RWPE1 (cell line): Measurements from ENCODE around the gene SIGLEC7.

Source experiments
- CTCF ChIA-PET: fragments of 350-600 bp; sonication (Branson Sonifier 250); formaldehyde crosslinking; extraction: SDS; loops from one replicate; lab custom pipeline; 2021; lab: Yijun Ruan, JAX
- POLR2A ChIA-PET: fragments of 400-600 bp; formaldehyde crosslinking; extraction: SDS; loops from one replicate; lab custom pipeline; 2020; ENCODE audit warnings: antibody characterized with exemption; ENCODE audit not compliant: low non-redundant PET; lab: Yijun Ruan, JAX
- DNase-seq: peaks from one replicate; pipeline ENCODE4 v3.0.0; 2012; ENCODE audit warnings: low spot score
- H3K27ac ChIP-seq: fragments of 450-650 bp; 2 replicates; pipeline ENCODE4 v1.5.1; 2017
- TF ChIP-seq, protein P1 (sequence below): fragments of 450-650 bp; conservative IDR thresholded peaks from 2 replicates; pipeline ENCODE4 v1.5.1; 2017; ENCODE audit warnings: low read depth, mild to moderate bottlenecking

Gene SIGLEC7

DNA sequence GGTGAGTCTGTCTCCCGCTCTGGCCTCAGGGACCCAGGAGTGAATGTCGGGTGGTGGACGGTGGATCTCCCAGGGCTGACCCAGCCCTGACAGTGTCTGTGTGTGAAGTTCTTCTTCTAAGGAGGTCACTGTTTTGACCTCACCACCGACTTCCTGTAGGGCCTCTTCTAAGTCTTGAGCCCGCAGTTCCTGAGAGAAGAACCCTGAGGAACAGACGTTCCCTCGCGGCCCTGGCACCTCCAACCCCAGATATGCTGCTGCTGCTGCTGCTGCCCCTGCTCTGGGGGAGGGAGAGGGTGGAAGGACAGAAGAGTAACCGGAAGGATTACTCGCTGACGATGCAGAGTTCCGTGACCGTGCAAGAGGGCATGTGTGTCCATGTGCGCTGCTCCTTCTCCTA lies at the start of gene SIGLEC7:
Gene SIGLEC7, plus strand, starts transcription at position 183 of the 400 bp plus-strand sequence. Its CDS starts 69 bp downstream, at position 252.
- ChIA-PET POLR2A (no interaction called here), CTCF (no interaction called here)
- no peak within 1 kb of the TSS for H3K27ac ChIP-seq
- DNase-seq, result no peak
- TF ChIP-seq, protein P1, sequence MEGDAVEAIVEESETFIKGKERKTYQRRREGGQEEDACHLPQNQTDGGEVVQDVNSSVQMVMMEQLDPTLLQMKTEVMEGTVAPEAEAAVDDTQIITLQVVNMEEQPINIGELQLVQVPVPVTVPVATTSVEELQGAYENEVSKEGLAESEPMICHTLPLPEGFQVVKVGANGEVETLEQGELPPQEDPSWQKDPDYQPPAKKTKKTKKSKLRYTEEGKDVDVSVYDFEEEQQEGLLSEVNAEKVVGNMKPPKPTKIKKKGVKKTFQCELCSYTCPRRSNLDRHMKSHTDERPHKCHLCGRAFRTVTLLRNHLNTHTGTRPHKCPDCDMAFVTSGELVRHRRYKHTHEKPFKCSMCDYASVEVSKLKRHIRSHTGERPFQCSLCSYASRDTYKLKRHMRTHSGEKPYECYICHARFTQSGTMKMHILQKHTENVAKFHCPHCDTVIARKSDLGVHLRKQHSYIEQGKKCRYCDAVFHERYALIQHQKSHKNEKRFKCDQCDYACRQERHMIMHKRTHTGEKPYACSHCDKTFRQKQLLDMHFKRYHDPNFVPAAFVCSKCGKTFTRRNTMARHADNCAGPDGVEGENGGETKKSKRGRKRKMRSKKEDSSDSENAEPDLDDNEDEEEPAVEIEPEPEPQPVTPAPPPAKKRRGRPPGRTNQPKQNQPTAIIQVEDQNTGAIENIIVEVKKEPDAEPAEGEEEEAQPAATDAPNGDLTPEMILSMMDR, result no peak

- TF ChIP-seq, protein P1, result no peak
- CTCF ChIA-PET, result interaction anchor here (0.8 to 4.5 kb wide), 2 partner anchors 17 to 74 kb away, joined by 3 to 64 read pairs; partner anchors contain the start of gene KLK10
- DNase-seq, result no peak
- POLR2A ChIA-PET, result no interaction called here
- H3K27ac ChIP-seq, result no peak overlapping the region
Observed at GRCh38 chr19:51093101-51093500, 49.0 kb upstream of the SIGLEC7 start.

GRCh38 chr19:51093510-51094345 lies 48.4 kb upstream of the SIGLEC7 start:
- no peak overlapping the region for H3K27ac ChIP-seq
- POLR2A ChIA-PET, result no interaction called here
- TF ChIP-seq, protein P1, result no peak
- CTCF ChIA-PET, result interaction anchor here (0.6 to 4.5 kb wide), 10 partner anchors 16 to 369 kb away, joined by 3 to 64 read pairs (median 4); partner anchors contain the start of gene KLK10
- no peak for DNase-seq

DNA sequence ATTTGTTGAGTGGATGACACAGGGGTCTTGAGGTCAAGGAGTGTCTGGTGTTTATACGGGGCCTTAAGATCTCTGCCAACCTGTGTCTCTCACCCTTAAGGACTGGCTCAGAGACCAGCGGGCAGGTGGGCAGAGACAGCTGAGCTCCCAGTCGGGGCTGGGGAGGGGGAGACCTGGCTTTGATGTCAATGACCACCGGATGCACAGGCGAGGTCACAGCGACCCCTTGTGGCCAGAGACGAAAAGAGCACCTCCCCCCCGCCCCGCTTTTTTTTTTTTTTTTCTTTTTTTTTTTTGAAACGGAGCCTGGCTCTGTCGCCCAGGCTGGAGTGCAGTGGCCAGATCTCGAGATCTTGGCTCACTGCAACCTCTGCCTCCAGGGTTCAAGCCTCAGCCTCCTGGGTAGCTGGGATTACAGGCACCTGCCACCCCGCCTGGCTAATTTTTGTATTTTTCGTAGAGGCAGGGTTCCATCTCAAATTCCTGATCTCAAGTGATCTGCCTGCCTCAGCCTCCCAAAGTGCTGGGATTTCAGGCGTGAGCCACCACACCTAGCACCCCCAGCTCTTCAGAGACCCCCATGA lies 47.3 kb upstream of the SIGLEC7 start:
- ChIA-PET POLR2A (no interaction called here), CTCF (interaction anchor here (0.6 to 4.5 kb wide), 9 partner anchors 17 to 370 kb away, joined by 3 to 64 read pairs (median 5); partner anchors contain the start of genes KLK10 and KLK5)
- TF ChIP-seq, protein P1, result peak; percentile 69
- H3K27ac ChIP-seq, result no peak overlapping the region
- peak; percentile 57 for DNase-seq

GRCh38 chr19:51096473-51097165 lies 45.5 kb upstream of the SIGLEC7 start:
- CTCF ChIA-PET, result interaction anchor here (0.6 to 4.5 kb wide), 5 partner anchors 77 to 506 kb away, joined by 3 to 64 read pairs (median 3); partner anchors contain the start of gene KLK10
- peak overlapping the region; percentile 59 for H3K27ac ChIP-seq
- TF ChIP-seq, protein P1, result no peak
- DNase-seq, result no peak
- POLR2A ChIA-PET, result interaction anchor here (0.9 kb wide), 1 partner anchor 78 kb away, joined by 4 read pairs; no protein-coding TSS in a partner anchor
